Right lung (tissue), 5 donors: ENCODE data around the gene TBX21. TPM values are rescaled to one million over a fixed set of nuclear protein-coding genes. Genes with fewer than 3 reads are reported as not detected.
A peak's percentile ranks its signal among the peaks of the same experiment; 100 is the strongest.

Experiments used
- DNase-seq, 2 donors: peaks; one replicate each; pipeline ENCODE4 v3.0.0-alpha.2; 2013
- polyA plus RNA-seq, 5 donors: library from polyadenylated mRNA; unstranded; fragments of 120-200 nt; gene quantifications; one replicate each; pipeline versions ENCODE4 v1.2.1 to v1.2.3, GENCODE V29; 2013; ENCODE audit warnings: inconsistent platforms in 1 of 5, low replicate concordance in 1 of 5; ENCODE audit not compliant: insufficient read length in 5 of 5, insufficient read depth in 1 of 5

Gene TBX21
- polyA plus RNA-seq, 5 donors, result 0.09 to 0.64 (median 0.27) TPM

DNA sequence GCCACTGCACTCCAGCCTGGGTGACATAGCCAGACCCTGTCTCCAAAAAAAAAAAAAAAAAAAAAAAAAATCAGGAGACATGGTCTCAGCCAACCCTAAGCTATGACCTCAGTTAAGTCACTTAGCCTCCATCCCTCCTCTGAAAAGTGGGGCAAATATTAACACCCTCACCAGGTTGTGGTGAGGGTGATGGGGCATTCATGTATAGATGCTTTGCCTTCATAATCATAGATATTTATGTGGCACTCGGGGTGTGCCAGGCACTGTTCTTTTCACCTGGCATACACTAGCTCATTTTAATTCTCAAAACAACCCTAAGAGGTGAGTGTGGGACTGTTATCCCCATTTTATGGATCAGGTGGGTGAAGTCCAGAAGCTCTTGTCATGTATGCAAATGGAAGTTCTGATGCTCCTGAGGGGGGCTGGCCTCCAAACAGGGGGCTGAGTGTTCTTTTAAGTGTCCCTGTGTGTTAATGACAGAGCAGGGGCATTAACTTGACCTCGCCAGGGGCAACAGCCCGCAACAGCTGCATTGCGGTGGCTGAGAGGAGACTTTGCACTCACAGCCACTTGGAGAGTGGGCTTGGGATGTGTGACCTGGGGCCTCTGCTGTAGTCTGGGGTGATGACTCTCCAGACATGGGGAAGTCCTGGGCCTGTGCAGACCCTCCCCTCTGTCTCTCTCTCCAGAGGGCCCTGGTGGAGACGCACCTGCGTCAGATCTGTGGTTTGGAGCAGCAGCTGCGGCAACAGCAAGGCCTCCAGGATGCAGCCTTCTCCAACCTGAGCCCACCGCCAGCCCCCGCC is 34.9 kb upstream of the TBX21 start:
- no peak for DNase-seq

- no peak for DNase-seq
Observed at GRCh38 chr17:47698749-47699535, 34.1 kb upstream of the TBX21 start.

DNA sequence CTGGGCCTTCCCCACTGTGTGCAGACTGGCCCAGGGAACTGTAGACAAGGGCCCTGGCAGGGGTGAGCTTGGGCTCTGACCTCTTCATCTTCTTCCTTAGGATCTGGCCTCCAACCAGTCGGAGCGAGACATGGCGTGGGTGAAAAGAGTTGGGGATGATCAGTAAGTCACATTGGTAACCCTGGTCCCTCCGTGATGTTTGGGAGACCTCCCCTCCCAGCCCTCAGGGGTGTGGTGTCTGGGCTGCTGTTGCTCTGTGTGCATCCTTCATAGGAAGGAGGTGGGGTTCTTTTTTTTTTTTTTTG is 33.5 kb upstream of the TBX21 start:
- DNase-seq, result no peak

- DNase-seq, result no peak
Observed at GRCh38 chr17:47700471-47701449, 32.3 kb upstream of the TBX21 start.

GRCh38 chr17:47701608-47702007 is 31.4 kb upstream of the TBX21 start:
- no peak for DNase-seq

GRCh38 chr17:47702391-47702995 is 30.5 kb upstream of the TBX21 start:
- no peak for DNase-seq

DNA sequence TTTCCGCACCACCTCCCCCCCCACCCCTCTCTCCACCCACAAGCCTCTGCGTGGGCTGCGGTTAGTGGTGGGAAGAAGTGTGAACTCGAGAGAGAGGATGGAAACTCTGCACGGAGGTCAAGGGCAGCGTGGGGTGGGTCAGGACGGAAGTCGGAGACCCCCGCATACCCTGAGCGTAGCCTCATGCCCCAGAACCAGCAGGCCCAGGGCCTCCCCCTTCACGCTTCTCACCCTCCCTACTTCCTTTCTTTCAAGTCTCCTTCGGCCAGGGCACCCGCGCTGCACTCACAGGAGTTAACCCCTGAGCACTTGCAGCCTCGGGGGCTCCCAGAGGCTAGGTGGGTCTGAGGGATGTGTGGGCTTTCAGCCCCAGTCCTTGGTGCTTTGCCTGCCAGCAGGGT is 29.8 kb upstream of the TBX21 start:
- DNase-seq, result no peak

DNA sequence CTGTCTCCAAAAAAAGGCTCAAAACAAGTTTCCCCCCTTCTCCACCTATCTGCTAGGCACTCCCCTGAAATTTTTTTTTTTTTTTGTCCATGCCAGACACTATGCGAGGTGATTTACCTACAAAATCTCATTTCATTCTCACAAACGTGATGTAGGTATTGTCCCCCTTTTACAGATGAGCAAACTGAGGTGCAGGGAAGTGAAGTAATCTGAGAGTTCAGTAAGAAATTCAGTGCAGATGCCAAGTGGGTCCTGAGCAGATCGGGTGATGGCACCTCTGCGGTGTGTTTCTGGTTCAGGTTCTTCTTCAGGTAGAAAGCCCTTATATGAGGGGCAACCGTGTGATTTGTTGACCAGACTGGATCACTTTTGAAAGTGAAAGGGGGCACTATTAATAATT is 29.4 kb upstream of the TBX21 start:
- DNase-seq, result no peak

DNA sequence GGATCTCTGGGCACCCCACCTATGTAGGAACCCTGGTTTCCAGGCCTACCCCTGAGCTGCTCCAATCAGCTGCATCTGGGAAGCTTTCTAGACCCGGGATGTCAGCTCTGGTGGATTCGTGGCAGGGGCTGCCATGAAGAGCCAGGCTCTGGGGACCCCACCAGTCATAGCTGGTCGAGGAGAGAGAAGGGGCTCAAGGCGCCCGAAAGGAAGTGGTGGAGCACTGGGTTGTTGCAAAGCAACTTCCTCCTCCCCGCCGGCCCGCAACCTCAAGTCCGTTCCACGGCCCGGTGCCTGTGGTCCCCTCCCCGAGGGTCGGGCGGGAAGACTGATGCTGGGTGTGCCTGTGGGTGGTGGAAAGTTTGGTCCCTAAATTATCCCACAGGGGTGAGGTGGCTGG is 28.9 kb upstream of the TBX21 start:
- no peak for DNase-seq

DNA sequence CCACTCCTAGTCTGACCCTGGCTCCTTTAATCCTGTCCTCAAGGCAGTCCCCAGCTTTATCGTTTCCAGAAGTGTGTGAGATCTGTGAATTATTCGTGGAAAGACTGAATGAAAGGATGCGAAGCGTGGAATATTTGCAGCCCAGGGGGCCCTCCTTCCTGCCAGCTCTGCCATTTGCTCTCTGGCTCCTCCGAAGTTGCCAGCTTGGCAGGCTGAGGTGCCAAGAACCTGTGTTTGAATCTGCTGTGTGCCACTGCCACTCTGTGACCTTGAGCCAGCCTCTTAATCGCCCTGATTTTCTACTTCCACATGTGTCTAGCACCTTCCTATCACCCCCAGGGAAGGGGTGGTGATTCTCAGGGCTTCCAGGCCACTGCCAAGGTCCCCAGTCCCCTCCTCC is 28.3 kb upstream of the TBX21 start:
- no peak for DNase-seq

GRCh38 chr17:47705536-47706530 is 27.2 kb upstream of the TBX21 start:
- DNase-seq, result no peak

GRCh38 chr17:47707056-47707804 is 25.8 kb upstream of the TBX21 start:
- no peak for DNase-seq

- DNase-seq, result no peak
Observed at GRCh38 chr17:47707884-47708283, 25.2 kb upstream of the TBX21 start.

GRCh38 chr17:47708312-47708863 is 24.6 kb upstream of the TBX21 start:
- no peak for DNase-seq

DNA sequence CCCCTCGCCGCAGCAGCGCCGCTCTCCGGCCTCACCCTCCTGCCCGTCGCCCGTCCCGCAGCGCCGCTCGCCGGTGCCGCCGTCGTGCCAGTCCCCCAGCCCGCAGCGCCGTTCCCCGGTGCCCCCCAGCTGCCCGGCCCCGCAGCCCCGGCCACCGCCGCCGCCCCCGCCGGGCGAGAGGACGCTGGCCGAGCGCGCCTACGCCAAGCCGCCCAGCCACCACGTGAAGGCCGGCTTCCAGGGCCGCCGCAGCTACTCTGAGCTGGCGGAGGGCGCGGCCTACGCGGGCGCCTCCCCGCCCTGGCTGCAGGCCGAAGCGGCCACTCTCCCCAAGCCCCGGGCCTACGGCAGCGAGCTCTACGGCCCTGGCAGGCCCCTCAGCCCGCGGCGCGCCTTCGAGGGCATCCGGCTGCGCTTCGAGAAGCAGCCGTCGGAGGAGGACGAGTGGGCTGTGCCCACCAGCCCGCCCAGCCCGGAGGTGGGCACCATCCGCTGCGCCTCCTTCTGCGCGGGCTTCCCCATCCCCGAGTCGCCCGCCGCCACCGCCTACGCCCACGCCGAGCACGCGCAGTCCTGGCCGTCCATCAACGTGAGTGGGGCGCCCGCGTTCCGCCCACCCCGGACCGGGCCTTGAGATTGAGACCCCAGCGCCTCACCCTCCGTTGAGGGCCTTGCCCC is 24.0 kb upstream of the TBX21 start:
- peak; percentile 32 to 38 for DNase-seq

- no peak for DNase-seq
Observed at GRCh38 chr17:47709594-47709993, 23.4 kb upstream of the TBX21 start.

DNA sequence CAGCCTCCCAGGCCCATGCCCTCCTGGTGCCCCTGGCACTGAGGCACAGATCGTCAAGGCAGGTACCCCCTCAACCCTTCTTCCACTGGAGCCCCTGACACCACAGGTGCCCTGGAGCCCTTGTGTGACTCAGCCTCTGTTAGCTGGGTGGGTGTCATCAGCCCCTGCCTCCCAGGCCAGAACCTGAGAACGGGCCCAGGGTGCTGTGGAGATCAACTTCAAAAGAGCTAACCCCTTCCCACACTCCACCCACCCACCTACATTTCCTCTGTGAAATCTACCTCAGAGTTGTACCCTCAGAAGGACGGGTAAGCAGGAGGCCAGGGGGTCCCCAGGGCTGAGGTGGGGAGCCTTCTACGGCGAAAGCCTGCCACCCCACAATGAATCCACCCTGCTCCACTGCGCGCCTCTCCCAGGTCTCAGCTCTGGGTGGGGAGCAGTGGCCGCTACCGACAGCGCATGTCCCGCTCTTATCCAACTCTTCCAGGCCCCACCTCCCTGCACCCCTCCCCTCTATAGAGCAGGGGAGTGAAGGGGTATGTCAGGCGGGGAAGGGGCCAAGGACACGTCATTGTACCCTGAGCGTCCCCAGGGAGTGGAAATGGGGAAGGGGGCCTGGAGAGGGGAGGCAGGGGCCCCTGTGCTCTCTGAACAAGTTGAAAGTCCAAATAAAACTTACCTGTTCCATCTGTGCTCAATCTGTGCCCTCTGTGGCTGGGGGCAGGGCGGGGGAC is 21.5 kb upstream of the TBX21 start:
- no peak for DNase-seq
